B cell (primary cell): ENCODE data around the gene ZNF438.

Experiments
- CTCF ChIP-seq: fragments of 200-600 bp; IDR thresholded peaks from one replicate; pipeline ENCODE4 v1.8.0; 2022; ENCODE audit warnings: antibody characterized with exemption, mild to moderate bottlenecking
- EZH2 ChIP-seq: IDR thresholded peaks from 2 replicates; pipeline ENCODE4 v1.6.1; 2012; ENCODE audit warnings: borderline replicate concordance, low read depth, mild to moderate bottlenecking, moderate library complexity, low read length; ENCODE audit not compliant: insufficient read depth, poor library complexity, severe bottlenecking

- no peak for TF ChIP-seq CTCF
- TF ChIP-seq EZH2, result no peak
Observed at GRCh38 chr10:30968711-30969110, 63.0 kb downstream of the ZNF438 start.
